BJ (cell line): Measurements from ENCODE around the gene EDARADD. TPM values are rescaled to one million over a fixed set of nuclear protein-coding genes. Genes with fewer than 3 reads are reported as not detected.
A peak's percentile ranks its signal among the peaks of the same experiment; 100 is the strongest.
"Not testable (repeated sequence)": the region's sequence is repeated elsewhere in the genome, so short reads cannot be mapped to it uniquely, and the experiment has no call there.

Source experiments
- CTCF ChIA-PET: fragments of 350-600 bp; formaldehyde crosslinking; extraction: SDS; loops from one replicate; lab custom pipeline; 2021; ENCODE audit warnings: antibody characterized with exemption, inconsistent platforms; lab: Yijun Ruan, JAX
- POLR2A ChIA-PET: fragments of 300-600 bp; sonication (Branson Sonifier 250); formaldehyde crosslinking; extraction: SDS; loops from one replicate; lab custom pipeline; 2021; ENCODE audit warnings: antibody characterized with exemption; lab: Charles Lee
- DNase-seq: peaks from one replicate; pipeline ENCODE4 v3.0.0-alpha.2; 2011; ENCODE audit warnings: low read depth
- H3K27me3 ChIP-seq: 2 replicates; pipeline ENCODE4 v1.6.0; 2011; ENCODE audit warnings: low read length; ENCODE audit not compliant: control insufficient read depth, insufficient read depth
- H3K36me3 ChIP-seq: 2 replicates; pipeline ENCODE4 v1.5.1; 2011; ENCODE audit warnings: low read length; ENCODE audit not compliant: control insufficient read depth, insufficient read depth
- H3K4me3 ChIP-seq: 2 replicates; pipeline ENCODE4 v1.5.1; 2011; ENCODE audit warnings: low read depth, mild to moderate bottlenecking, control low read depth, low read length
- polyA plus RNA-seq: library from polyadenylated mRNA; depleted of rRNA; stranded (reverse); fragments of >200 nt; gene quantifications from 2 replicates; pipeline ENCODE4 v1.2.3, GENCODE V29; 2011
- TF ChIP-seq, protein P1 (sequence below): IDR thresholded peaks from 2 replicates; pipeline ENCODE4 v1.5.1; 2011; ENCODE audit warnings: low read depth, mild to moderate bottlenecking, control low read depth, inconsistent platforms, low read length, moderate library complexity; ENCODE audit not compliant: insufficient read depth

The EDARADD gene
- polyA plus RNA-seq, 1 experiment, result not detected

DNA sequence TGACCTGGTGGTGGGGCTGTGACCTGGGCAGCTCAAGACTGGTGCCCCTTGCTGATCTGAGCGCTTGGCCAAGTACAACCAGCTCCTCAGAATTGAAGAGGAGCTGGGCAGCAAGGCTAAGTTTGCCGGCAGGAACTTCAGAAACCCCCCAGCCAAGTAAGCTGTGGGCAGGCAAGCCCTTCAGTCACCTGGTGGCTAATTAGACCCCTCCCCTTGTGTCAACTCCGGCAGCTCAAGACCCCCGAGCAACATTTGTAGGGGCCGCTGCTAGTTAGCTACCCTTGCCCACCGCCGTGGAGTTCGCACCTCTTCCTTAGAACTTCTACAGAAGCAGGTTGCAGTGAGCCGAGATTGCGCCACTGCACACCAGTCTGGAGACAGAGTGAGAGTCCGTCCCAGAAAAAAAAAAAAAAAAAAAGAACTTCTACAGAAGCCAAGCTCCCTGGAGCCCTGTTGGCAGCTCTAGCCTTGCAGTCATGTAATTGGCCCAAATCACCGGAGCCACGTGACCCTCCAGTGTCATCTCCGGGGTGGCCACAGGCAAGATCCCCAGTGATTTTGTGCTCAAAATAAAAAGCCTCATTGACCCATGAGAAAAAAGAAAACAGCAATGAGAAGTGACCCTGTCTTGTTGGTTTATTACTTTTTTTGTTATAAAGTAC, 90.4 kb downstream of the EDARADD start:
- TF ChIP-seq, protein P1, sequence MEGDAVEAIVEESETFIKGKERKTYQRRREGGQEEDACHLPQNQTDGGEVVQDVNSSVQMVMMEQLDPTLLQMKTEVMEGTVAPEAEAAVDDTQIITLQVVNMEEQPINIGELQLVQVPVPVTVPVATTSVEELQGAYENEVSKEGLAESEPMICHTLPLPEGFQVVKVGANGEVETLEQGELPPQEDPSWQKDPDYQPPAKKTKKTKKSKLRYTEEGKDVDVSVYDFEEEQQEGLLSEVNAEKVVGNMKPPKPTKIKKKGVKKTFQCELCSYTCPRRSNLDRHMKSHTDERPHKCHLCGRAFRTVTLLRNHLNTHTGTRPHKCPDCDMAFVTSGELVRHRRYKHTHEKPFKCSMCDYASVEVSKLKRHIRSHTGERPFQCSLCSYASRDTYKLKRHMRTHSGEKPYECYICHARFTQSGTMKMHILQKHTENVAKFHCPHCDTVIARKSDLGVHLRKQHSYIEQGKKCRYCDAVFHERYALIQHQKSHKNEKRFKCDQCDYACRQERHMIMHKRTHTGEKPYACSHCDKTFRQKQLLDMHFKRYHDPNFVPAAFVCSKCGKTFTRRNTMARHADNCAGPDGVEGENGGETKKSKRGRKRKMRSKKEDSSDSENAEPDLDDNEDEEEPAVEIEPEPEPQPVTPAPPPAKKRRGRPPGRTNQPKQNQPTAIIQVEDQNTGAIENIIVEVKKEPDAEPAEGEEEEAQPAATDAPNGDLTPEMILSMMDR, result no peak

DNA sequence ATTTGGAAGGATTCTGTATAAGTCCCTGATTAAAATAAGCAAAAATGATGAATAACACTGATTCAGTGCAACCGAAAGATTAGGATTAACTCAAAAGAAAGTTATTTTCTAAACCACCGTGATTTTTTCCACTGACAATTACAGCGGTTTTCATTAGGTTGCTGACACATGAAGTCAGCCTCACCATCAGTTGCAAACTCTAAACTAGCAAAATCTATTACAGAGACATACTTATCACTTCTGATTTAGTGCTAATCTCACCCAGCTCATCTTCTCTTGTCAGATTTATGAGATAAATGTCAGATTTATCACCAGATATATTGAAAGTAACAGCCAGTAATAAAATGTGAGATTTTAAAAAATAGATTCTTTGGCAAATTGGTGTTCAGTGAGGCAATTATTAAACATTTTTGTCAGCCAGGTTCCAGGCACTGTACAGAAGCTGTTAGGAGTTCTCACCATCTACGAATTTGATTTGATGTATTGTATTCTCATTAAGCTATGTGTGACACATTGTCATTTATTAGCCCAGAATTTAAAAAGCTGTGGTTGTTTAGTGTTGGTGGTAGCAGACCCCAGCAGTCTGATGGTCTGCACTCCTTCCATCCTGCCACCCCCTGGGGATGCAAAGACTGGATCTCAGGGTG, 92.4 kb downstream of the EDARADD start:
- H3K4me3 ChIP-seq, result no peak overlapping the region
- H3K27me3 ChIP-seq, result no peaks in the 10 kb centered on the region
- CTCF ChIA-PET, result no interaction called here
- H3K36me3 ChIP-seq, result no peaks in the 10 kb centered on the region
- TF ChIP-seq, protein P1, result no peak
- POLR2A ChIA-PET, result no interaction called here
- no peak for DNase-seq

More for the DNA sequence above, 90.4 kb downstream of the EDARADD start:
- DNase-seq, result no peak
- Histone ChIP-seq H3K36me3 (no peaks in the 10 kb centered on the region), H3K4me3 (no peak overlapping the region), H3K27me3 (no peaks in the 10 kb centered on the region)
- CTCF ChIA-PET, result interaction anchor here (0.8 kb wide), 1 partner anchor 374 kb away, joined by 3 read pairs; no protein-coding TSS in a partner anchor
- POLR2A ChIA-PET, result no interaction called here

GRCh38 chr1:236489161-236489560, 95.1 kb downstream of the EDARADD start:
- POLR2A ChIA-PET, H3K36me3 ChIP-seq, H3K4me3 ChIP-seq, H3K27me3 ChIP-seq, DNase-seq: not testable (repeated sequence)
- CTCF ChIA-PET, result interaction anchor here (0.6 to 5.8 kb wide), 7 partner anchors 16 to 906 kb away, joined by 3 to 40 read pairs (median 3); no protein-coding TSS in a partner anchor

DNA sequence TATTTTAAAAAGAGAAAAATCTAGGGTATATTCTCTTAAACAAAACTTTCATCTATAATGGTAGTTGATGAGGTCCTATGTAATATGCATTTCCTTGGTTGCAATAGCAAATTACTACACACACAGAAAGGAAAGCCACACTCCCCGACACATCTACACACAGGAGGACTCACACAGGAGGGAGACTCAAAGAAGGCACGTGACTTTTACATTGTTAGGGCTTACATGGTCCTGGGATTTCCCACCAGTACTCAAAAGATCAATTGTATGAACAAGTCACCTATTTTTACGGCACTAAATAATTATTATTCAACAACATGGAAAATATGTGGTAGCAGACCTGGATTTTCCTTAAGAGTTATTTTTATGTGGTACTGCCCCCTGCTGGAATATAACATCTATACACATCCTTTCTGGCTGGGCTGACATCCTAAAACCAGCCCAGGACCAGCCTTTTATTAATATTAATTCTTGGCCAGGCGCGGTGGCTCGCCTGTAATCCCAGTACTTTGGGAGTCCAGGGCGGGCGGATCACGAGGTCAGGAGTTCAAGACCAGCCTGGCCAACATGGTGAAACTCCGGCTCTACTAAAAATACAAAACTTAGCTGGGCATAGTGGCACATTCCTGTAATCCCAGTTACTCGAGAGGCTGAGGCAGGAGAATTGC, 95.8 kb downstream of the EDARADD start:
- no peaks in the 10 kb centered on the region for H3K36me3 ChIP-seq
- ChIA-PET CTCF (interaction anchor here (0.8 to 5.8 kb wide), 9 partner anchors 11 to 390 kb away, joined by 3 to 40 read pairs (median 4); no protein-coding TSS in a partner anchor), POLR2A (no interaction called here)
- DNase-seq, result no peak
- TF ChIP-seq, protein P1, result peak; percentile 52
- H3K27me3 ChIP-seq, result no peaks in the 10 kb centered on the region
- no peak overlapping the region for H3K4me3 ChIP-seq

DNA sequence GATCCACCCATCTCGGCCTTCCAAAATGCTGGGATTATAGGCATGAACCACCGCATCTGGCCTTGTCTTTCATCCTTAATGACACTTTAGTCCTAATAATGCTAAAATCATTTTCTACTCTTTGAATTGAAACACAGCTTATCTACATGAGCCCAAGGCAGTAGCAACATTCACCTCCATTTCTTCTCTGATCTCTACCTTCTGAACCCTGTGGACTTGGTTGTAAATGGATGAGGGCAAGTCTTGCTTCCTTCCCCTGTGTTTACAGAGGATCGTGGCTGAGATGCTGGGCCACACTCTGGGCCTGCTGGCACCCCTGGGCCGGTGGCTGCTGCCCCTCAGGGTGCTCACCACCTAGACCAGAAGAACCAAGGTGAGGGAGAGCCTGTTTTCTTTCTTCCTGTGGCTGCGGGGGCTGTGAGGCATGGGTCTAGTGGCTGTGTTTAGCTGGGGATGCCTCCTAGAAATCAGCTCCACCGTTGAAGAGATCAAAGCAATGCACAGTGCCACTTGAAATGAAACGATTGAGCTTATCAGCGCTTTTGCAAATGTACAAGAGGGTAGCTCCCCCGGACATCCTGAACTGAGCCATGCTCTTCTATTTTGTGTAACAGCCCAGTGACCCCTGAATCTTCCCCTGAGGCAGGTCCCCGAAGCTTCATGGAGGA, 97.5 kb downstream of the EDARADD start:
- Histone ChIP-seq H3K4me3 (no peak overlapping the region), H3K36me3 (no peaks in the 10 kb centered on the region), H3K27me3 (peaks cover 2% of the 10 kb centered on the region)
- POLR2A ChIA-PET, result no interaction called here
- TF ChIP-seq, protein P1, result no peak
- CTCF ChIA-PET, result interaction anchor here (0.6 to 5.8 kb wide), 6 partner anchors 8 to 389 kb away, joined by 3 to 40 read pairs (median 4); no protein-coding TSS in a partner anchor
- no peak for DNase-seq
